NCI-H2171 (cell line): ENCODE data around the gene CISTR.
"Not testable (repeated sequence)": the region's sequence is repeated elsewhere in the genome, so short reads cannot be mapped to it uniquely, and the experiment has no call there.

Experiments used
- DNase-seq: peaks from one replicate; lab custom pipeline; 2025; lab: John Stamatoyannopoulos, UW

Gene CISTR

GRCh38 chr12:53751336-53752191 is at the start of gene CISTR:
TSS of gene CISTR (minus strand) at chr12:53751979.
- DNase-seq = no peak

- DNase-seq = no peak
Observed at GRCh38 chr12:53798575-53798974, 46.8 kb upstream of the CISTR start.

GRCh38 chr12:53795927-53796326 is 44.1 kb upstream of the CISTR start:
- no peak for DNase-seq

DNA sequence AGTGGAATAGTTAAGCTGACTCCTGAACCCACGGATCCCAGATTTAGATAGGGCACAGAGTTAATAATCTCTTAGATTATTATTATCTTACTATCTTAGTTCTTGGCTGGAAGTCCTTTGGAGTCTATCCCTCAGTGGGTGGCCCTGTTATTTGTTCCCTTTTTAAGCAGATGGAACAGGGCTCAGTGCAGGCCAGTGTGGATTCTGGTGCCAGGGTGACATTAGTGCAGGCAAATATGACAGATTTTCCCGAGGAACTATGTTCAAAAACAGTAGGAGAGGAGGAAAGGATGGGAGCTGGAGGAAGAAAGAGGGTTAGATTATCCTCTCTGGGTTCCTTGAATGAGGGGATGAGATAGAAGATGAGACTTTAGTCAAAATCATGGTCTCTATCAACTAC is 41.4 kb upstream of the CISTR start:
- no peak for DNase-seq

- no peak for DNase-seq
Observed at GRCh38 chr12:53791735-53792326, 40.1 kb upstream of the CISTR start.

DNA sequence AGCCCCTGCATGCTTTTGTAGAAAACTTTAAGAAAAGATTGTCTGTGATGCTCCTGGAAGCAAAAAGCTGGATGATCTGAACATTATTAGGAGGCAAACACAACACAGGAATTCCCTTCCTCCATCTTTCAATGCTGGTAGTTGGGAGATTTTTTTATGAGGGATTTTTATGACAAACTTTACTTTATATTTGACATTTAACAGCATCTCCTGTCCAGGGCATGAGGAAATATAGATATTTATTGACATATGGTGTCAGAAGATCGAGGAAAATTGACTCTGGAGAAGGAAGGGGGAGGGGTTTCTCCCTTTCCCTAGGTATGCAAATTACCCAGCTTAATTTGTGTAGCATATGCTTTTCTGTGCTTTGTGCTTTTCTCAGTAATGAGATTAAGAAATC is 37.8 kb upstream of the CISTR start:
- no peak for DNase-seq

DNA sequence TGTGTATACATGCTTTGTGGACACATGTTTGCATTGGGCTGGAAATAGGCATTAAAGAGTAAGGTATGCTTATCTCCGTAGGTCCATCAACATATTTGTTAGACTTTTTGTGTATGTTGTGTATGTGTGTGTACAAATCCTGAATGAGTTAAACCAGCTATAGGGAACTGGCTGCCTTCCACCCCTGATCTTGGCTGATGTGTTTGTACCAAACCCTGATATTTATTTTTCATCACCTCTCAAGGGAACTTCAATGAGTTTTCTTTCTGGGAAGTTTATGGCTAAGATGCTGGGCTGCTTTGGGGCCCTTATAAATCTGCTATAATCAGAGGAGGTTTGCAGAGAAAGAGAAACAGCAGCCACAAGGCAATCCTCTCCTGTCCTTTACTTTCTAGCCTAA is 37.1 kb upstream of the CISTR start:
- DNase-seq = no peak

- DNase-seq = no peak
Observed at GRCh38 chr12:53786411-53786810, 34.6 kb upstream of the CISTR start.

DNA sequence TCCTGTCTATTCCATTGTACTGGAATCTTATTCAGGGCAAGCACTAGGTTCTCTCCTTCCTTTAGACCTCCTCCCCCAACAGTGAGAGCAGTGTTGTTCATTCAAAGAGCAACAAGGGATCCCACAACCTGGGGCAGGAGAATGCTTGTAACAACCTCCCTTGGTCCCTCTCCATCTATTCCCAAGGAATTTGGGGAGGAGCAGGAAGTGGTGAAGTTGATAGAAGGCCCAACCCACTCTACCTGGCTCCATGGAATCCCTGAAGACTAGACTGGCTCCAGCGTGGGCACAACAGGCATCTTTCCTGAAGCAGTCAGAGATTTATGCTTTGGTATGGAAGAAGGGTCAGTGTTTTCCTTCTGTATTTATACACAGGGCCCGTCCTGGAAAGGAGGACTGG is 33.4 kb upstream of the CISTR start:
- no peak for DNase-seq

DNA sequence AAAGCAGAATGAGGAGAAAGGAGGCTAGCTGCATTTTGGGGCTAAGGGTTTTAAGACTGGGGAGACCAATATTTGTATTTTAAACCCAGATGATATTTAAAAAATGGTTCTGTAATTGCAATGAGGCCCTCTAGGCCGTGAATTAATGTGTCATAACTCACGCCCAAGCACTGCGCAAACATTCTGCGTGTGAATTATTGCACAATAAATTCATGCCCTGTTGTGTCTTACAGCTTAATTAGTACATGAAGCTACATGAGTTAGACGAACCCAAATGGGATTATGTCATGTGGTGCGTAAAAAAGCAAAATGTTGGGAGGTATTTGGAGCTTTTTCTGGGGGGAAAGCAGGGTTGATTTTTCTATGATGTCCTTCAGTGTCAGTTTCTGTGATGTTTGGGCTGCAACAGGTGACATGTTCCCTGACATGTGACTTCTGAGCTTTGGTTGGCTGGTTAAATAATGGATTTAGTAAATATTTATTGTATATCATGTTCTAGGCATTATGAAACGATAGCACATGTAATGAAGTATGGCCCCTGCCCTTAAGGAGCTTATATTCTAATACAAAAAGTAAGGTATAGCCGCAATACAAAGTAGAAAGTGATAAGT is 30.4 kb upstream of the CISTR start:
- no peak for DNase-seq

GRCh38 chr12:53781228-53781801 is 29.5 kb upstream of the CISTR start:
- DNase-seq = peak; percentile 62

DNA sequence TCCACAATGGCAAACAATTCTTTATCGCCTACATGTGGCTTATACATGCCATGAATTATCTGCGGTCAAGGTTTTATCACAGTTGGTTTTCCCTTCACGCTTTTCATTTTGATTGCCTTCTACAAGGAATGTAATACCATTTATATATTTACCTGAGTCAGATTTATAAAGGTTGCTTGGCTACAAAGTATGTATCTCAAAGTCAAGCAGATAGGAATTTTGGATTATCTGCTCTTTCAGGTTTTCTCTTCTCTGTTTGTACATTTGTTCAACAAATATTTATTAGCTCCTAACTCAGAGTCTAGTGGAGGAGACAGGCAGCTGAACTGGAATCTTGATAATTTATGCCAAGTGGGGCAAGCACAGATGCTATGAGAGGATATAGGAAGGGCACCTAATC is 28.5 kb upstream of the CISTR start:
- no peak for DNase-seq

DNA sequence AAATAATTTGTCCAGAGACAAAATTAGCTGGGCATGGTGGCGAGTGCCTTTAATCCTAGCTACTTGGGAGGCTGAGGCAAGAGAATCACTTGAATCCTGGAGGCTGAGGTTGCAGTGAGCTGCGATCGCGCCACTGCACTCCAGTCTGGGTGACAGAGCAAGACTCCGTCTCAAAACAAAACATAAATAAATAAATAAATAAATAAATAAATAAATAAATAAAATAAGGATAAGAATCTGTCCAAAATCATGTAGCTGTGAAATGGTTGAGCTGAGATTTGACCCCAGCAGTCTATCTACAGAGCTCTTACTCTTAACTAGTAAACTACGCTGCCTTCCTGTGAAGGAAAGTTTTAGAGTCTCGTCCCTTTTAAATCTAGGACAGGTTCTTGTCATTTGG is 27.9 kb upstream of the CISTR start:
- DNase-seq = not testable (repeated sequence)

DNA sequence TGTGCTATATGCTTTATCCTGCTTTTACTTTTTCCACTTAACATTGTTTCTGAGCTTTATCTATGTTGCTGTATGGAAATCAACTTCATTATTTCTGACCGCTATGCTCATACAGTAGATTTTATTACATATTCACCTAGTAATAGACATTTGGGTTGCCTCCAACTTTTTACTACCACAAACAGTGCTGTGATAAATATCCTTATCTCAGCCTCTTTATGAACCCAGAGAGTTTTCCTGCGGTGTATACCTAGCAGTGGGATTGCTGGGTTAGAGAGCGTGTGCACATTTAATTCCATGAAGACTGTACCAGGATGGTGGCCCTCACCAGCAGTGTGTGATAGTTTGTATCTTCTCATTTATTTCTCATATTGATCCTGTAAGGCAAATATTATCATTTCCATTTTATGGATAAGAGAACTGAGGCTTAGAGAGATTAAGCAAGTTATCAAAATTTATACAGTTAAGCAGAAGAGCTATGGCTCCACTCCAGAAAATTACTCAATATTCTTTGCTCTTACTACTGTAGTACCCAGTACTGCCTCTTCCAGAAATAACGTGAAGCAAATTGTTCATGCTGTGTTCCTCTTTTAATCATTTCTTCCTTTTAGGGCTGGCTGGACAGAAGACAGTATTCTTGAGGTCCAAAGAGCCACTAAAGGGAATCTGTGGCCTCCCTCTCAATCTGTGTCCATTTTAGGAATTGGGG is 26.3 kb upstream of the CISTR start:
- DNase-seq = no peak

DNA sequence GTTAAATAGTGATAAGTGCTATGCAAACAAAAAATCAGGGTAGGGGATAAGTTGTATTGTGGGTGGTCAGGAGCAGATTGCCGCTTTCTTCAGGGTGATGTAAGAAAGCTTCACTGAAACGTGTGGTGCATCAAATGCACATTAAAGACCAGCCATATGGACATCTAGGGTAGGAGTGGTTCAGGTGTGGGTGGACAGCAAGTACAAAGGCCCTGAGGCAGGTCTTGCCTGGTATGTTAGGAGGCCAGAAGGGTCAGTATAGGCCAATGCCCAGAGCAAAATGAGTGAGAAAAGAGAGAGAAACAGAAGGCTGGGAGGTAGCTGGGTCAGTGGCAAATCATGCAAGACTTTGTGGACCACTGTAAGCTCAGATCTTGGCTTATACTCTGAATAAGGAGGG is 25.6 kb upstream of the CISTR start:
- no peak for DNase-seq

DNA sequence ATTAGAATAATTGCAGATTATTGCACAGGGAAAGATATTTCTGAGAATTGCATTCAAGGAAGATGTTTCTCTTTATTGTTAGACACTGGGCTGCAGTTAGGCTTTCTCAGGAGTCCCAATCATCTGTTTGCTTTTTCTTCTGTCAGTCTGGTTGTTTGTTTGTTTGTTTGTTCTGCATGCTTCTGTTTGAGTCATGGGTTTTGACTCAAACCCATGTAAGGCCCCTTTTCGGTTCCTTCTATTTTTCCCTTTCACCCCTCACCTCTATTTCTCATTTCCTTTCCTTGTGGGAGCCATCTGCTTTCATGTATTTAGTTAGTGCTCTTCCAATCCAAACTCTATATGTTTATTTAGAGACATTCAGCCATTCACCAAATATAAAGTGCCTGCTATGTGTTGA is 25.1 kb upstream of the CISTR start:
- DNase-seq = no peak

- no peak for DNase-seq
Observed at GRCh38 chr12:53775478-53776145, 23.8 kb upstream of the CISTR start.

- no peak for DNase-seq
Observed at GRCh38 chr12:53770281-53770680, 18.5 kb upstream of the CISTR start.

DNA sequence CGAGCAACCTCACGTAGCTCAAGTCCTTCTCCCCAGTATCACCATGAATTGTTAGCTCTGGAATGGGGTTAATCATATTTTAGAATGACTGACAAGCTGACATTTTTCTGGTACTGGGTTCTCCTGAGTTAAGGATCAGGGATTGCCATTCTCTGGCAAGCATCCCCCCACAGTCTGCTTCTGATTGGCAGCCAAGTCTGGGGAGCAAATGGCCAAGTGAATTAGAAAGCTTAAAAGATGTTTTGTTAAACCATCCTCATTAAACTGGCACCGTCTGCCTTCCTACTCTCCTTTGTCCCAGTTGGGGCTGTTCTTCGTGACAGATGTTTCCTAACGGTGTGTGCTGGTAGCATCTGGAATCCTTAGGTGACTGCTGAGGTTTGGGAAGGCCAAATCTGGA is 17.2 kb upstream of the CISTR start:
- DNase-seq = no peak

DNA sequence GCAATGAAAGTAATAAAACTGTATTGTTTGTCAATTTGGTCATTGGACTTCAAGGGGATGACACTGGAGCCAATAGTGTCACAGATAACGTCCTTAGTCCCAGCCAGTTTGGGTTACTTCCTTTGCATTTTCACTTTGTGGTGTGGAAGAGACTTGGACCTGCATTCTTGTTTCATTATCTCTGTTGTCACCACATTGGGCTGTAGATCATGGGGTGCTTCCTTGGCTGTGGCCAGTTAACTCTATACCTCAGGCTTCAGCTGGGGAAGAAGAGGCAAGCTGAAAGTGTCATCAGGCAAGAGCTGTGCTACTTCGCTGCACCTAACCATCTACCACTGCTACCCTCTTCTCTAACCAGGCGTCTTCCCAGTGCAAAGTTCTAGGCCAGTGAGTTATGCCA is 15.1 kb upstream of the CISTR start:
- no peak for DNase-seq

GRCh38 chr12:53765891-53766290 is 14.1 kb upstream of the CISTR start:
- DNase-seq = no peak

GRCh38 chr12:53764615-53765014 is 12.8 kb upstream of the CISTR start:
- DNase-seq = no peak
